Kidney tubule cell (primary cell): ENCODE data around the gene CAMK2G.
A peak's percentile ranks its signal among the peaks of the same experiment; 100 is the strongest.

ENCODE experiments used
- DNase-seq: peaks from one replicate; pipeline ENCODE4 v3.0.0-alpha.2; 2018; ENCODE audit warnings: low spot score

The CAMK2G gene

DNA sequence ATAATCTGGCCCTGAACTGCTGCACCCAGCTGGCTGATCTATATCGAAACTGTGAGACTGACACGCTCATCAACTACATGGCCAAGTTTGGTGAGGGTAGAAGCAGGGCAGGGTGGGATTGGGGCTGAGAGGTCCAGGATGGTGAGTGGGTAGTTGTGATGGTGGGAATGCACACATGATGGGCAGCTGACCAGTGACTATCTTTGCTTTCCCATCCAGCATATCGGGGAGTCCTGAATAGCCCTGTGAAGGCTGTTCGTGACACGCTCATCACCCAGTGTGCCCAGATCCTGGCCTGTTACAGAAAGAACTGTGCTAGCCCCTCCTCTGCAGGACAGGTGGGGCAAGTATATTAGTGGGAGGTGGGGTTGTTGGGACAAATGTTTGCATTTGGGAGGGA, 105.0 kb downstream of the CAMK2G start:
- no peak for DNase-seq

DNA sequence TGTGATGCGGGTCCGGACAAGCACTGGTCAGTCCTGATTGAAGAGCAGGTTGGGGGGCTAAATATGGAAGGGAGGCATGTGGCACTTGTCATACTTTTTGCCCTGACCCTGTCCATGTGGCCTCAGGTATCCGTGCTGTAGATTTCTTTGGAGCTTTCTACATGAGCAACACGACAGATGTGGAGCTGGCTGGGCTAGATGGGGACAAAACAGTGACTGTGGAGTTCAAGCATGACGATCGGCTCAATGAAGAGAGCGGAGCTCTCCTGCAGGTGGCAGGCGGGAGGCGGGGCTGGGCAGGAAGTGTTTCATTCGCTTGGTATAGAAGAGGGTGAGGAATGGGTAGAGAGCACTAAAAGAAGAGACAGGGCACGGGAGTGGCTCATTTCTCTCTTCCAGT, 105.5 kb downstream of the CAMK2G start:
- DNase-seq: no peak

DNA sequence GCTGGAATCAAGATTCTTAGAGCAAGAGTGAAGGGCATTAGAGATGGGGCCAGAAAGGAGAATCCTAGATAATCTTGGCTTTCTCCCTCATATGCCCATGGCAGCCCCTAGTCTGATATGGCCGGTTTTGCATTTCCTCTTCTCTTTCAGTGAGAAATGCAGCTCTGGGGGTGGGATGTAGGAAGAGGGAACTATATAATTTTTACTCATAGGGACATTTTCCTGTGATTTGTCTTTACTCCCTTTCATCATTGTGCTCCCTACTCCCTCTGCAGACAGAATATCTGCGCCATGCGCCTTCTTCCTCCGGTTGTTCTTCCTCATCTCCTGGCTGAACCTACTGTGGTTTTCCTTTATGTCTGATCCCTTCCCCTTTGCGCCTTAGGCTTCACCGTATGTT, 109.3 kb downstream of the CAMK2G start:
- no peak for DNase-seq

DNA sequence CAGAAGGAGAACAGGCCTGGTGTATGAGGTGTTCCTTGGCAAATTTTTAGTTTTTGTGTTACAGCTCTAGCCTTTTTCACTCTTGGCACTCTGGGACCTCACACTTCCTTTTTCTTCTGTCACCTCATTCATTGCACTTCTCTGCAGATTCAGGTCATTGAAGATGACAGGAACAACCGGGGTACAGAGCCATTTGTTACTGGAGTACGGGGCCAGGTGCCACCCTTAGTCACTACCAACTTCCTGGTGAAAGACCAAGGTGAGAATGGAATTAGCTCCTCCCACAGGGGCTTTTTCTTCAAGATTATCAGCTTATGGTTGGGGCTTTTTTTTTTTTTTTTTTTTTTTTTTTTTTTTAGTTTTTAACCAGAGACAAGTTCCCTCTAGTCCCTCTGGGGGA, 111.0 kb downstream of the CAMK2G start:
- DNase-seq: peak; percentile 29

DNA sequence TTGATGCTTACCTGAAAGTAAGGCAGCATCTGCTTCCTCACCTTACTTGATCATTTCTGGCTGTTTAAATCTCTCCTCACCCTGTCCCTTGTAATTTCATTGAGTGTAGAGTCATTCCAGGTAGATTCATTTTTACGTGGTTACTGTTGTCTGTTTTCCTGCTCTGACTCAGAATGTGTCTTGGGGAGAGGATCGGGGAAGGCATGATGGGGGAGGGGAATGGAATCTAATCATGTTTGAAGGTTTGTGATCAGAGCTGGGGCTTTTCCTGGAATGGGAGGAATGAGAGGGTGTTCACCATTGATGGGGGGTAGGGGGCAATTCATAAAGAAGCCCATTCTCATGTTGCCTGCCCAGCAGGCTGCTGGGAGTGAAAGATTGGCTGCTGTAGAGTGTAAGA, 111.4 kb downstream of the CAMK2G start:
- DNase-seq: peak; percentile 87
